ENCODE data around the gene VAV3. TPM values are rescaled to one million over a fixed set of nuclear protein-coding genes. Genes with fewer than 3 reads are reported as not detected.

VAV3 gene
- total and polyA plus RNA-seq, 2 of the 8 experiments (the other 6 are each of a cell fraction or from before 2014, with no cell fraction given) = 2.9 to 7.9 TPM

- no peaks in the 10 kb centered on the region for H3K4me1 ChIP-seq (replicated peaks in 1 of 4; ENCODE audit: control insufficient read depth in 3 of 4, insufficient read depth in 4 of 4, low read length in 3 of 4)
- WGBS, 2 experiments (ENCODE audit: extremely low coverage in 1 of 2, insufficient coverage in 1 of 2, insufficient read length in 1 of 2, insufficient replicate concordance in 2 of 2, low coverage in 1 of 2, low lambda C conversion rate in 2 of 2, missing lambda C conversion rate in 1 of 2) = 89% methylated on average over 4 of the region's 4 CpGs; no CpG with 5 or more reads in 1 of the 2 experiments
- H3K14ac ChIP-seq (ENCODE audit: insufficient read length) = no peak overlapping the region
- H3K23ac ChIP-seq (ENCODE audit: insufficient read length) = no peak overlapping the region
- ChIA-PET CTCF (ENCODE audit: partially characterized antibody) (no interaction called here), POLR2A (ENCODE audit: partially characterized antibody) (no interaction called here)
- H3K23me2 ChIP-seq (ENCODE audit: low read depth, low read length) = no peaks in the 10 kb centered on the region
- FAIRE-seq (no peak), DNase-seq (ENCODE audit: low read depth in 1 of 2, low spot score in 2 of 2) (no peak)
- no peak overlapping the region for H2AK5ac ChIP-seq (ENCODE audit: low read depth, low read length)
- no peak overlapping the region for H4K8ac ChIP-seq (ENCODE audit: extremely low read depth, insufficient read depth, low read length)
- H3K79me2 ChIP-seq (ENCODE audit: control insufficient read depth in 1 of 2, insufficient read depth in 2 of 2, low read length in 2 of 2) = no peaks in the 10 kb centered on the region
- no peak overlapping the region for H2BK12ac ChIP-seq (ENCODE audit: low read depth, low read length)
- TF ChIP-seq GTF2F1 (IDR thresholded peaks at IDR 0.05; ENCODE audit: borderline replicate concordance, low read depth, low read length) (no peak), KDM4A (IDR thresholded peaks at IDR 0.05; ENCODE audit: low read depth, low read length, severe bottlenecking) (no peak), SRF (IDR thresholded peaks at IDR 0.05; ENCODE audit: low read depth, low read length) (no peak), BACH1 (IDR thresholded peaks at IDR 0.05; ENCODE audit: low read length) (no peak), CBX5 (IDR thresholded peaks at IDR 0.05; ENCODE audit: low read depth, low read length) (no peak), RNF2 (IDR thresholded peaks at IDR 0.05; ENCODE audit: borderline replicate concordance, low read depth, low read length, missing control alignments, poor library complexity, severe bottlenecking) (no peak), RBBP5 (IDR thresholded peaks at IDR 0.05; ENCODE audit: borderline replicate concordance, low read depth, low read length) (no peak), POU5F1 (IDR thresholded peaks at IDR 0.05; ENCODE audit: low read depth, low read length) (no peak), SAP30 (IDR thresholded peaks at IDR 0.05; ENCODE audit: insufficient read depth, insufficient replicate concordance, low read length) (no peak), CHD1 (IDR thresholded peaks at IDR 0.05; ENCODE audit: low read depth, low read length) (no peak), NRF1 (IDR thresholded peaks at IDR 0.05; ENCODE audit: low read depth, low read length) (no peak), SUZ12 (IDR thresholded peaks at IDR 0.05; ENCODE audit: low read length) (no peak)
- H4K91ac ChIP-seq (replicated peaks; ENCODE audit: insufficient read length, low read length) = no peak overlapping the region
- no peak overlapping the region for H2BK120ac ChIP-seq (replicated peaks; ENCODE audit: low read depth, low read length)
- H2BK15ac ChIP-seq (ENCODE audit: low read length) = no peak overlapping the region
- H2BK20ac ChIP-seq (ENCODE audit: low read length) = no peak overlapping the region
- H3K56ac ChIP-seq (replicated peaks; ENCODE audit: insufficient read length, low read depth, low read length) = no peak overlapping the region
- H2AFZ ChIP-seq (ENCODE audit: low read length) = no peak overlapping the region
- H3K27ac ChIP-seq (ENCODE audit: low read depth, low read length) = no peak overlapping the region
- no peak overlapping the region for H3K4ac ChIP-seq (replicated peaks; ENCODE audit: insufficient read length, low read depth, low read length)
- H3K4me2 ChIP-seq (ENCODE audit: insufficient read depth in 1 of 2, low read depth in 2 of 2, low read length in 2 of 2) = no peak overlapping the region
- H3K9me3 ChIP-seq (ENCODE audit: insufficient read depth in 2 of 2, low read depth in 1 of 2, low read length in 1 of 2) = no peaks in the 10 kb centered on the region
- H3K4me3 ChIP-seq (ENCODE audit: extremely low read depth in 1 of 4, insufficient read depth in 2 of 4, low read depth in 3 of 4, low read length in 4 of 4) = no peak overlapping the region
- no peak overlapping the region for H3K9ac ChIP-seq (replicated peaks in 1 of 4; ENCODE audit: extremely low read depth in 1 of 4, low read depth in 3 of 4, low read length in 3 of 4)
- no peaks in the 10 kb centered on the region for H3K36me3 ChIP-seq (ENCODE audit: control insufficient read depth in 2 of 4, insufficient read depth in 4 of 4, low read length in 3 of 4)
- H3K27me3 ChIP-seq (replicated peaks in 1 of 4; ENCODE audit: control insufficient read depth in 3 of 4, extremely low read depth in 1 of 4, insufficient read depth in 3 of 4, low read length in 3 of 4) = no peaks in the 10 kb centered on the region
- H3K18ac ChIP-seq (ENCODE audit: extremely low read depth, low read length) = no peak overlapping the region
- H4K20me1 ChIP-seq (replicated peaks in 1 of 2; ENCODE audit: control insufficient read depth in 1 of 2, insufficient read depth in 2 of 2, low read length in 2 of 2) = no peaks in the 10 kb centered on the region
- no peak overlapping the region for H2BK5ac ChIP-seq (ENCODE audit: low read depth, low read length)
- H3K79me1 ChIP-seq (ENCODE audit: low read depth, low read length) = no peaks in the 10 kb centered on the region
- no peak overlapping the region for H4K5ac ChIP-seq (ENCODE audit: insufficient read length, low read depth, low read length)
Measured at GRCh38 chr1:107590900-107591622, 373.9 kb downstream of the VAV3 start.
